A549 (cell line): Measurements from ENCODE around the gene TESMIN. TPM values are rescaled to one million over a fixed set of nuclear protein-coding genes. Genes with fewer than 3 reads are reported as not detected.

Experiments used
- ATAC-seq, 2 experiments: fragments of 200-7000 bp in 1 of 2; fragments of >200 bp in 1 of 2; cut with Nextera tagmentation in 1 of 2; cut with Tn5 transposase in 1 of 2; 3 replicates each; pipeline versions ENCODE4 v1.8.0 to v1.9.1; 2018 to 2020; ENCODE audit warnings: mild to moderate bottlenecking in 1 of 2, moderate library complexity in 1 of 2
- CTCF ChIA-PET: fragments of 300-600 bp; sonication (Branson Sonifier 250); formaldehyde crosslinking; extraction: SDS; loops from one replicate; lab custom pipeline; 2021; ENCODE audit warnings: antibody characterized with exemption, inconsistent platforms; lab: Yijun Ruan, JAX
- POLR2A ChIA-PET: fragments of 350-600 bp; formaldehyde crosslinking; extraction: SDS; loops from one replicate; lab custom pipeline; 2021; ENCODE audit warnings: antibody characterized with exemption, inconsistent platforms; lab: Yijun Ruan, JAX
- DNase-seq, 2 experiments: peaks; one replicate each; pipeline versions ENCODE4 v3.0.0 to v3.0.0-alpha.2; 2011 to 2016; ENCODE audit warnings: low read depth in 1 of 2, low spot score in 1 of 2
- FAIRE-seq: peaks from 2 replicates; lab custom pipeline; 2011; peaks lifted over from hg19 to GRCh38; lab: Jason Lieb, UNC
- H3K27ac ChIP-seq, 2 experiments: fragments of >200 bp; sonication (Bioruptor Twin); formaldehyde crosslinking; 3 replicates each; pipeline ENCODE4 v1.5.1; 2016 to 2017
- H3K4me1 ChIP-seq: fragments of >200 bp; sonication (Bioruptor Twin); formaldehyde crosslinking; 3 replicates; pipeline ENCODE4 v1.6.1; 2016
- H3K4me2 ChIP-seq: fragments of >200 bp; sonication (Bioruptor Twin); formaldehyde crosslinking; 3 replicates; pipeline ENCODE4 v1.6.1; 2016
- H3K4me3 ChIP-seq: fragments of >200 bp; sonication (Bioruptor Twin); formaldehyde crosslinking; 3 replicates; pipeline ENCODE4 v1.5.1; 2016
- H3K9me3 ChIP-seq: fragments of >200 bp; sonication (Bioruptor Twin); formaldehyde crosslinking; 3 replicates; pipeline ENCODE4 v1.6.1; 2016
- BCL3 ChIP-seq: fragments of >200 bp; sonication (Bioruptor Twin); formaldehyde crosslinking; IDR thresholded peaks from 3 replicates; pipeline ENCODE4 v1.6.1; 2016
- CBX8 ChIP-seq: fragments of 200-600 bp; sonication (generic); IDR thresholded peaks from 2 replicates; pipeline ENCODE4 v1.6.1; 2016
- CHD2 ChIP-seq: fragments of 150-350 bp; IDR thresholded peaks from 2 replicates; pipeline ENCODE4 v1.6.1; 2014; ENCODE audit warnings: low read length; ENCODE audit not compliant: partially characterized antibody
- EHF ChIP-seq: fragments of 250-450 bp; sonication (Bioruptor Pico); IDR thresholded peaks from 2 replicates; pipeline ENCODE4 v1.5.0; 2020; ENCODE audit warnings: mild to moderate bottlenecking
- FOSB ChIP-seq: fragments of 250-450 bp; sonication (Bioruptor Pico); IDR thresholded peaks from 2 replicates; pipeline ENCODE4 v1.5.0; 2020; ENCODE audit warnings: mild to moderate bottlenecking, moderate library complexity
- FOSL2 ChIP-seq, 2 experiments: fragments of 450-650 bp in 1 of 2; fragments of >200 bp in 1 of 2; sonication (Bioruptor Twin) in 1 of 2; formaldehyde crosslinking; IDR thresholded peaks; 2 replicates each; pipeline versions ENCODE4 v1.5.0 to v1.6.1; 2016 to 2020; ENCODE audit warnings: mild to moderate bottlenecking in 1 of 2, moderate library complexity in 1 of 2
- JUN ChIP-seq, 2 experiments: fragments of >200 bp; sonication (Bioruptor Twin); formaldehyde crosslinking; IDR thresholded peaks; 2 replicates in 1 of 2; 3 replicates in 1 of 2; pipeline ENCODE4 v1.6.1; 2016 to 2017
- MAZ ChIP-seq: fragments of 150-350 bp; IDR thresholded peaks from 2 replicates; pipeline ENCODE4 v1.6.1; 2014; ENCODE audit warnings: antibody characterized with exemption, low read depth, low read length, borderline replicate concordance
- NPAS2 ChIP-seq: fragments of 250-450 bp; sonication (Bioruptor Pico); IDR thresholded peaks from 2 replicates; pipeline ENCODE4 v1.8.0; 2022; ENCODE audit warnings: mild to moderate bottlenecking, moderate library complexity, borderline replicate concordance
- NR3C1 ChIP-seq: fragments of >200 bp; sonication (Bioruptor Twin); formaldehyde crosslinking; IDR thresholded peaks from 3 replicates; pipeline ENCODE4 v1.6.1; 2017
- RAD21 ChIP-seq, 2 experiments: fragments of >200 bp in 1 of 2; sonication (Bioruptor Twin) in 1 of 2; formaldehyde crosslinking in 1 of 2; IDR thresholded peaks in 1 of 2; conservative IDR thresholded peaks in 1 of 2; 2 replicates in 1 of 2; 3 replicates in 1 of 2; pipeline ENCODE4 v1.6.1; 2012 to 2018; ENCODE audit warnings: inconsistent platforms in 1 of 2
- RFX5 ChIP-seq: fragments of 450-650 bp; IDR thresholded peaks from 2 replicates; pipeline ENCODE4 v1.7.1; 2014; ENCODE audit warnings: antibody characterized with exemption, mild to moderate bottlenecking, moderate library complexity
- RNF2 ChIP-seq: fragments of 200-600 bp; sonication (generic); IDR thresholded peaks from 2 replicates; pipeline ENCODE4 v1.6.1; 2016; ENCODE audit warnings: low read depth, mild to moderate bottlenecking, antibody characterized with exemption, moderate library complexity, borderline replicate concordance
- SREBF2 ChIP-seq: fragments of 450-650 bp; IDR thresholded peaks from 2 replicates; pipeline ENCODE4 v1.6.1; 2014; ENCODE audit warnings: mild to moderate bottlenecking, moderate library complexity
- TP53 ChIP-seq: fragments of 250-450 bp; sonication (Bioruptor Pico); IDR thresholded peaks from 2 replicates; pipeline ENCODE4 v1.5.0; 2021; ENCODE audit warnings: mild to moderate bottlenecking, moderate library complexity
- USF2 ChIP-seq: fragments of 450-650 bp; IDR thresholded peaks from 2 replicates; pipeline ENCODE4 v1.6.1; 2014; ENCODE audit warnings: antibody characterized with exemption
- WGBS: methylation state at CpG from one replicate; pipeline ENCODE4 v1.1.6; 2017; ENCODE audit errors: missing lambda C conversion rate; 5-methylcytosine and 5-hydroxymethylcytosine counted together
- polyA plus RNA-seq, 4 experiments: library from polyadenylated mRNA; depleted of rRNA in 3 of 4; stranded (reverse); fragments of >200 nt; fragmentation: RNase III in 1 of 4; extraction: RNeasy Plus Mini Kit Qiagen cat#74134 plus additional on column Dnase treatment in 1 of 4; gene quantifications; 2 replicates in 3 of 4; 3 replicates in 1 of 4; pipeline ENCODE4 v1.2.3, GENCODE V29; 2011 to 2017
- TF ChIP-seq, protein P1 (sequence below): fragments of >200 bp; sonication (Bioruptor Twin); formaldehyde crosslinking; IDR thresholded peaks from 3 replicates; pipeline ENCODE4 v1.5.1; 2016

The TESMIN gene
- polyA plus RNA-seq, 2 of the 4 experiments (the other 2 are of a cell fraction) = 4.5 to 5.2 TPM

- no peak overlapping the region for H3K27ac ChIP-seq
- ATAC-seq = no peak
- H3K4me1 ChIP-seq = no peaks in the 10 kb centered on the region
- TF ChIP-seq JUN (IDR thresholded peaks at IDR 0.05) (no peak), EHF (CRISPR knock-in tag) (no peak)
- H3K9me3 ChIP-seq = no peaks in the 10 kb centered on the region
- CTCF ChIA-PET = interaction anchor here (1.4 to 2.0 kb wide), 2 partner anchors 15 to 22 kb away, joined by 4 to 6 read pairs; no protein-coding TSS in a partner anchor
- H3K4me3 ChIP-seq = no peak overlapping the region
- no peak for DNase-seq
- no peak overlapping the region for H3K4me2 ChIP-seq
- POLR2A ChIA-PET = no interaction called here
- FAIRE-seq = no peak
- 86% methylated on average over 20 of the region's 20 CpGs for WGBS
Observed at GRCh38 chr11:68776442-68777235, 25.3 kb upstream of the TESMIN start.

GRCh38 chr11:68775951-68776388 is 24.6 kb upstream of the TESMIN start:
- H3K27ac ChIP-seq = no peak overlapping the region
- ATAC-seq = no peak
- H3K4me1 ChIP-seq = no peaks in the 10 kb centered on the region
- no peak for TF ChIP-seq NR3C1
- no peak for TF ChIP-seq FOSB (CRISPR knock-in tag)
- no peak for TF ChIP-seq SREBF2
- TF ChIP-seq NPAS2 (CRISPR knock-in tag) = no peak
- TF ChIP-seq USF2 = no peak
- TF ChIP-seq, protein P1, sequence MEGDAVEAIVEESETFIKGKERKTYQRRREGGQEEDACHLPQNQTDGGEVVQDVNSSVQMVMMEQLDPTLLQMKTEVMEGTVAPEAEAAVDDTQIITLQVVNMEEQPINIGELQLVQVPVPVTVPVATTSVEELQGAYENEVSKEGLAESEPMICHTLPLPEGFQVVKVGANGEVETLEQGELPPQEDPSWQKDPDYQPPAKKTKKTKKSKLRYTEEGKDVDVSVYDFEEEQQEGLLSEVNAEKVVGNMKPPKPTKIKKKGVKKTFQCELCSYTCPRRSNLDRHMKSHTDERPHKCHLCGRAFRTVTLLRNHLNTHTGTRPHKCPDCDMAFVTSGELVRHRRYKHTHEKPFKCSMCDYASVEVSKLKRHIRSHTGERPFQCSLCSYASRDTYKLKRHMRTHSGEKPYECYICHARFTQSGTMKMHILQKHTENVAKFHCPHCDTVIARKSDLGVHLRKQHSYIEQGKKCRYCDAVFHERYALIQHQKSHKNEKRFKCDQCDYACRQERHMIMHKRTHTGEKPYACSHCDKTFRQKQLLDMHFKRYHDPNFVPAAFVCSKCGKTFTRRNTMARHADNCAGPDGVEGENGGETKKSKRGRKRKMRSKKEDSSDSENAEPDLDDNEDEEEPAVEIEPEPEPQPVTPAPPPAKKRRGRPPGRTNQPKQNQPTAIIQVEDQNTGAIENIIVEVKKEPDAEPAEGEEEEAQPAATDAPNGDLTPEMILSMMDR = no peak
- TF ChIP-seq BCL3 = no peak
- no peak for TF ChIP-seq TP53 (CRISPR knock-in tag)
- TF ChIP-seq RAD21 (conservative IDR thresholded peaks at IDR 0.05 in 1 of 2, IDR thresholded peaks at IDR 0.05 in 1 of 2) = no peak
- TF ChIP-seq, all 56 proteins: peak for 0
- H3K4me2 ChIP-seq = no peak overlapping the region
- ChIA-PET POLR2A (no interaction called here), CTCF (no interaction called here)
- 86% methylated on average over 4 of the region's 4 CpGs for WGBS
- no peak for DNase-seq
- H3K4me3 ChIP-seq = no peak overlapping the region
- FAIRE-seq = peak; percentile 36
- H3K9me3 ChIP-seq = no peaks in the 10 kb centered on the region

GRCh38 chr11:68774194-68774585 is 22.9 kb upstream of the TESMIN start:
- no peak overlapping the region for H3K4me2 ChIP-seq
- FAIRE-seq (no peak), ATAC-seq (no peak), DNase-seq (no peak)
- H3K4me1 ChIP-seq = no peaks in the 10 kb centered on the region
- no peak overlapping the region for H3K27ac ChIP-seq
- no peak for TF ChIP-seq CHD2
- TF ChIP-seq RNF2 = no peak
- TF ChIP-seq RFX5 = no peak
- TF ChIP-seq CBX8 = no peak
- TF ChIP-seq FOSL2 (IDR thresholded peaks at IDR 0.05) = no peak
- no peak for TF ChIP-seq FOSL2 (CRISPR knock-in tag; IDR thresholded peaks at IDR 0.05)
- TF ChIP-seq MAZ = no peak
- POLR2A ChIA-PET = no interaction called here
- CTCF ChIA-PET = no interaction called here
- no peak overlapping the region for H3K4me3 ChIP-seq
- 90% methylated on average over 9 of the region's 9 CpGs for WGBS
- no peaks in the 10 kb centered on the region for H3K9me3 ChIP-seq
